T-cell (primary cell): ENCODE measurements around the gene BMI1. TPM values are rescaled to one million over a fixed set of nuclear protein-coding genes. Genes with fewer than 3 reads are reported as not detected.
"Not testable (repeated sequence)": the region's sequence is repeated elsewhere in the genome, so short reads cannot be mapped to it uniquely, and the experiment has no call there.

Source experiments
- ATAC-seq, 4 experiments: fragments of 200-7000 bp in 3 of 4; fragments of 150-1000 bp in 1 of 4; cut with Tn5 transposase; replicated peaks in 1 of 4; 1 replicate in 3 of 4; 2 replicates in 1 of 4; pipeline ENCODE4 v1.10.0; 2021; ENCODE audit warnings: moderate library complexity in 3 of 4, mild to moderate bottlenecking in 2 of 4, moderate number of reproducible peaks in 1 of 4
- CTCF ChIA-PET, 2 donors: fragments of 300-600 bp; sonication (Branson Sonifier 250); formaldehyde crosslinking; loops; one replicate each; lab custom pipeline; 2022; ENCODE audit warnings: antibody characterized with exemption in 2 of 2; lab: Charles Lee
- POLR2A ChIA-PET, 2 donors: fragments of 300-600 bp; sonication (Branson Sonifier 250); formaldehyde crosslinking; loops; one replicate each; lab custom pipeline; 2022; ENCODE audit warnings: antibody characterized with exemption in 2 of 2; lab: Charles Lee
- DNase-seq, 35 experiments: peaks; one replicate each; pipeline versions ENCODE4 v3.0.0 to v3.0.0-alpha.2; 2013 to 2023
- H3K27ac ChIP-seq: one replicate; pipeline ENCODE4 v1.5.1; 2013; ENCODE audit warnings: low read length
- H3K27me3 ChIP-seq, 2 experiments: replicated peaks in 1 of 2; 1 replicate in 1 of 2; 2 replicates in 1 of 2; pipeline versions ENCODE4 v1.6.1 to v1.7.0; 2013; ENCODE audit warnings: low read length in 1 of 2, mixed read lengths in 1 of 2; ENCODE audit not compliant: control insufficient read depth in 2 of 2, insufficient read depth in 2 of 2; ENCODE audit errors: extremely low read depth in 1 of 2
- H3K36me3 ChIP-seq, 2 donors: 1 replicate in 1 of 2; 2 replicates in 1 of 2; pipeline versions ENCODE4 v1.6.1 to v1.7.0; 2013; ENCODE audit warnings: low read length in 1 of 2; ENCODE audit not compliant: control insufficient read depth in 2 of 2, insufficient read depth in 1 of 2; ENCODE audit errors: extremely low read depth in 1 of 2
- H3K4me1 ChIP-seq, 2 experiments: 1 replicate in 1 of 2; 2 replicates in 1 of 2; pipeline versions ENCODE4 v1.6.1 to v1.7.0; 2013; ENCODE audit warnings: low read length in 2 of 2, mixed read lengths in 1 of 2; ENCODE audit not compliant: insufficient read depth in 2 of 2, control insufficient read depth in 1 of 2; ENCODE audit errors: extremely low read depth in 1 of 2
- H3K4me3 ChIP-seq, 2 donors: 1 replicate in 1 of 2; 2 replicates in 1 of 2; pipeline versions ENCODE4 v1.5.1 to v1.7.0; 2013; ENCODE audit warnings: mild to moderate bottlenecking in 2 of 2, low read length in 1 of 2, moderate library complexity in 1 of 2; ENCODE audit not compliant: control insufficient read depth in 1 of 2; ENCODE audit errors: extremely low read depth in 1 of 2
- H3K9me3 ChIP-seq: 2 replicates; pipeline ENCODE4 v1.7.0; 2013
- H3K27ac Mint-ChIP-seq, 2 donors: one replicate each; pipeline ENCODE4 v1.8.0; 2020 to 2021; ENCODE audit warnings: mild to moderate bottlenecking in 2 of 2, mixed read lengths in 2 of 2
- H3K27me3 Mint-ChIP-seq, 2 donors: one replicate each; pipeline ENCODE4 v1.8.0; 2021 to 2022; ENCODE audit warnings: mixed read lengths in 2 of 2
- H3K36me3 Mint-ChIP-seq: one replicate; pipeline ENCODE4 v1.8.0; 2021; ENCODE audit warnings: mixed read lengths
- H3K4me1 Mint-ChIP-seq, 3 donors: one replicate each; pipeline ENCODE4 v1.8.0; 2020 to 2022; ENCODE audit warnings: mixed read lengths in 3 of 3, mild to moderate bottlenecking in 1 of 3
- H3K4me3 Mint-ChIP-seq, 3 donors: one replicate each; pipeline ENCODE4 v1.8.0; 2020 to 2022; ENCODE audit warnings: mild to moderate bottlenecking in 3 of 3, mixed read lengths in 3 of 3, moderate library complexity in 3 of 3
- H3K9me3 Mint-ChIP-seq, 3 donors: one replicate each; pipeline ENCODE4 v1.8.0; 2020 to 2022; ENCODE audit warnings: mixed read lengths in 3 of 3
- WGBS: methylation state at CpG from one replicate; pipeline ENCODE4 v1.1.5; 2013; ENCODE audit warnings: missing lambda C conversion rate; ENCODE audit not compliant: insufficient coverage; 5-methylcytosine and 5-hydroxymethylcytosine counted together
- total RNA-seq, 35 experiments: library from RNA in 6 of 35; stranded (reverse) in 6 of 35; fragments of 120-200 nt in 1 of 35; gene quantifications; one replicate each; pipeline versions ENCODE4 v1.2.1 to v1.2.4 and lab custom pipeline; 2013 to 2026

The BMI1 gene
- total RNA-seq, 5 donors from 2014 or later (not counting 1 experiment from before 2014, with no cell fraction given): 48.9 to 69.2 (median 63.6) TPM

GRCh38 chr10:22310012-22310411, 10.9 kb upstream of the BMI1 start:
- H3K4me3 ChIP-seq, POLR2A ChIA-PET, H3K4me1 ChIP-seq, H3K36me3 ChIP-seq, H3K27ac Mint-ChIP-seq, H3K36me3 Mint-ChIP-seq, ATAC-seq, H3K4me3 Mint-ChIP-seq, H3K9me3 ChIP-seq, H3K27me3 ChIP-seq, H3K9me3 Mint-ChIP-seq, DNase-seq, H3K27ac ChIP-seq, H3K27me3 Mint-ChIP-seq, H3K4me1 Mint-ChIP-seq: not testable (repeated sequence)
- 96% methylated on average over 4 of the region's 10 CpGs for WGBS
- CTCF ChIA-PET: interaction anchor here in 1 of 2 donors (0.7 kb wide), 1 partner anchor 288 kb away, joined by 3 read pairs; no protein-coding TSS in a partner anchor

GRCh38 chr10:22310928-22311327, 10.0 kb upstream of the BMI1 start:
- ATAC-seq: no peak
- ChIA-PET CTCF (no interaction called here), POLR2A (interaction anchor here in 1 of 2 donors (0.6 kb wide), 1 partner anchor 544 kb away, joined by 5 read pairs; no protein-coding TSS in a partner anchor)

GRCh38 chr10:22314852-22315251, 6.0 kb upstream of the BMI1 start:
- Mint-ChIP-seq H3K27ac (peak overlapping the region; percentile 91 to 98), H3K36me3 (no peaks in the 10 kb centered on the region), H3K27me3 (peaks cover 0 to 11% of the 10 kb centered on the region in 2 donors), H3K4me3 (peak overlapping the region; percentile 50 to 98 (median 93)), H3K4me1 (peaks cover 22 to 39% (median 31%) of the 10 kb centered on the region in 3 donors), H3K9me3 (no peaks in the 10 kb centered on the region)
- DNase-seq: no peak
- H3K36me3 ChIP-seq: no peaks in the 10 kb centered on the region
- CTCF ChIA-PET: interaction anchor here in 1 of 2 donors (0.5 kb wide), 1 partner anchor 407 kb away, joined by 5 read pairs; no protein-coding TSS in a partner anchor
- H3K27ac ChIP-seq: no peak overlapping the region
- H3K27me3 ChIP-seq: peaks cover 0 to 10% of the 10 kb centered on the region in 2 experiments
- no peak for ATAC-seq
- no peaks in the 10 kb centered on the region for H3K9me3 ChIP-seq
- POLR2A ChIA-PET: interaction anchor here in 1 of 2 donors (0.9 to 2.4 kb wide), 2 partner anchors 84 to 86 kb away, joined by 3 to 12 read pairs; no protein-coding TSS in a partner anchor
- no CpG with 5 or more reads among the region's 2 CpGs for WGBS
- H3K4me1 ChIP-seq: peaks cover 7 to 10% of the 10 kb centered on the region in 2 experiments
- H3K4me3 ChIP-seq: no peak overlapping the region

More at GRCh38 chr10:22310928-22311327, 10.0 kb upstream of the BMI1 start:
- Histone ChIP-seq H3K4me3 (no peak overlapping the region), H3K27ac (no peak overlapping the region), H3K27me3 (peaks cover 0 to 3% of the 10 kb centered on the region in 2 experiments), H3K36me3 (no peaks in the 10 kb centered on the region), H3K4me1 (no peaks in the 10 kb centered on the region), H3K9me3 (no peaks in the 10 kb centered on the region)
- Mint-ChIP-seq H3K4me3 (no peak overlapping the region), H3K27ac (no peak overlapping the region), H3K36me3 (no peaks in the 10 kb centered on the region), H3K9me3 (no peaks in the 10 kb centered on the region), H3K4me1 (peaks cover 10 to 12% (median 12%) of the 10 kb centered on the region in 3 donors), H3K27me3 (peaks cover 0 to 7% of the 10 kb centered on the region in 2 donors)
- no peak for DNase-seq

- peaks cover 26 to 43% (median 35%) of the 10 kb centered on the region in 3 donors for H3K4me1 Mint-ChIP-seq
- DNase-seq (peak in 4 of 35 experiments; percentile 15 to 38 (median 22)), ATAC-seq (peak; percentile 17 to 32 (median 18))
- peak overlapping the region; percentile 91 to 98 for H3K27ac Mint-ChIP-seq
- H3K4me3 ChIP-seq: peak overlapping the region; percentile 86 to 95
- peaks cover 10 to 12% of the 10 kb centered on the region in 2 experiments for H3K4me1 ChIP-seq
- H3K4me3 Mint-ChIP-seq: peak overlapping the region; percentile 93 to 98 (median 98)
- ChIA-PET CTCF (interaction anchor here (0.6 to 2.0 kb wide), 9 partner anchors 10 to 820 kb away, joined by 3 to 7 read pairs (median 5); no protein-coding TSS in a partner anchor), POLR2A (interaction anchor here (0.6 to 2.4 kb wide), 12 partner anchors 9 to 157 kb away, joined by 3 to 12 read pairs (median 3); no protein-coding TSS in a partner anchor)
- peaks cover 3% of the 10 kb centered on the region for H3K36me3 Mint-ChIP-seq
- no peaks in the 10 kb centered on the region for H3K36me3 ChIP-seq
- H3K9me3 Mint-ChIP-seq: no peaks in the 10 kb centered on the region
- H3K27me3 ChIP-seq: peaks cover 0 to 15% of the 10 kb centered on the region in 2 experiments
- H3K9me3 ChIP-seq: no peaks in the 10 kb centered on the region
- under 1% methylated on average over 46 of the region's 53 CpGs for WGBS
- peaks cover 4 to 14% of the 10 kb centered on the region in 2 donors for H3K27me3 Mint-ChIP-seq
- H3K27ac ChIP-seq: peak overlapping the region; percentile 74
Measured at GRCh38 chr10:22315455-22316285, 5.2 kb upstream of the BMI1 start.

GRCh38 chr10:22316286-22317075, 4.4 kb upstream of the BMI1 start, which contains the start of gene COMMD3:
COMMD3 (plus strand) TSS chr10:22316388; CDS start chr10:22316418, 30 bp downstream.
- H3K27ac ChIP-seq: peak within 1 kb of the TSS; percentile 83
- Mint-ChIP-seq H3K36me3 (peaks cover 3% of the 10 kb centered on the region), H3K9me3 (no peaks in the 10 kb centered on the region), H3K4me3 (peak within 1 kb of the TSS; percentile 93 to 98 (median 98)), H3K4me1 (peaks cover 26 to 43% (median 35%) of the 10 kb centered on the region in 3 donors), H3K27ac (peak within 1 kb of the TSS; percentile 91 to 98), H3K27me3 (peaks cover 4 to 9% of the 10 kb centered on the region in 2 donors)
- POLR2A ChIA-PET: interaction anchor here (0.6 to 2.4 kb wide), 12 partner anchors 8 to 406 kb away, joined by 3 to 12 read pairs (median 4); no protein-coding TSS in a partner anchor
- H3K4me1 ChIP-seq: peaks cover 10 to 12% of the 10 kb centered on the region in 2 experiments
- ATAC-seq (peak; percentile 70 to 74 (median 73)), DNase-seq (peak; percentile 59 to 92 (median 73))
- no peaks in the 10 kb centered on the region for H3K36me3 ChIP-seq
- H3K9me3 ChIP-seq: no peaks in the 10 kb centered on the region
- H3K4me3 ChIP-seq: peak within 1 kb of the TSS; percentile 86 to 95
- WGBS: under 1% methylated on average over 62 of the region's 63 CpGs
- peaks cover 0 to 15% of the 10 kb centered on the region in 2 experiments for H3K27me3 ChIP-seq
- CTCF ChIA-PET: interaction anchor here in 1 of 2 donors (1.0 to 2.0 kb wide), 7 partner anchors 23 to 821 kb away, joined by 3 to 7 read pairs (median 5); no protein-coding TSS in a partner anchor
